A673 (cell line): ENCODE results near the gene LRRN2. TPM values are rescaled to one million over a fixed set of nuclear protein-coding genes. Genes with fewer than 3 reads are reported as not detected.

ENCODE experiments used
- BruUV-seq: library from RNA; stranded (reverse); fragments of 400-500 nt; replicated peaks from 2 replicates; lab custom pipeline; 2021; lab: Mats Ljungman, UMichigan
- CTCF ChIA-PET: fragments of 300-600 bp; sonication (Branson Sonifier 250); formaldehyde crosslinking; loops from one replicate; lab custom pipeline; 2022; ENCODE audit warnings: antibody characterized with exemption; lab: Charles Lee
- POLR2A ChIA-PET: fragments of 300-600 bp; sonication (Branson Sonifier 250); formaldehyde crosslinking; loops from one replicate; lab custom pipeline; 2022; ENCODE audit warnings: antibody characterized with exemption; ENCODE audit not compliant: low non-redundant PET; lab: Charles Lee
- DNase-seq: peaks from one replicate; pipeline ENCODE4 v3.0.0-alpha.2; 2015; ENCODE audit warnings: low spot score
- H3K27ac ChIP-seq: fragments of 200-600 bp; sonication (generic); 2 replicates; pipeline ENCODE4 v1.5.1; 2016; ENCODE audit warnings: mixed run types, low read depth, mild to moderate bottlenecking, mixed read lengths, antibody characterized with exemption, low read length; ENCODE audit not compliant: poor library complexity, severe bottlenecking
- H3K27me3 ChIP-seq: fragments of 200-600 bp; sonication (generic); replicated peaks from 2 replicates; pipeline ENCODE4 v1.6.1; 2017; ENCODE audit warnings: mixed run types, low read depth, mild to moderate bottlenecking, mixed read lengths, antibody characterized with exemption, low read length; ENCODE audit not compliant: insufficient read depth, poor library complexity
- H3K36me3 ChIP-seq: fragments of 200-600 bp; sonication (generic); 2 replicates; pipeline ENCODE4 v1.6.1; 2016; ENCODE audit warnings: mixed run types, mild to moderate bottlenecking, mixed read lengths, antibody characterized with exemption, low read length; ENCODE audit not compliant: insufficient read depth, poor library complexity, severe bottlenecking
- H3K4me1 ChIP-seq: fragments of 200-600 bp; sonication (generic); 2 replicates; pipeline ENCODE4 v1.6.1; 2017; ENCODE audit warnings: mixed run types, mild to moderate bottlenecking, mixed read lengths, antibody characterized with exemption, low read length; ENCODE audit not compliant: insufficient read depth, poor library complexity, severe bottlenecking
- H3K4me3 ChIP-seq: fragments of 200-600 bp; sonication (generic); 2 replicates; pipeline ENCODE4 v1.5.1; 2016; ENCODE audit warnings: low read depth, mixed run types, mild to moderate bottlenecking, mixed read lengths, low read length; ENCODE audit not compliant: poor library complexity, severe bottlenecking
- H3K9me3 ChIP-seq: fragments of 200-600 bp; sonication (generic); 2 replicates; pipeline ENCODE4 v1.6.1; 2016; ENCODE audit warnings: mixed run types, low read depth, mild to moderate bottlenecking, mixed read lengths, antibody characterized with exemption, low read length; ENCODE audit not compliant: poor library complexity, severe bottlenecking
- CTCF ChIP-seq: fragments of 300-800, 200-600 bp; sonication (generic); conservative IDR thresholded peaks from 2 replicates; pipeline ENCODE4 v1.5.1; 2017; ENCODE audit warnings: low read depth, mild to moderate bottlenecking, antibody characterized with exemption, low read length, moderate library complexity, mixed read lengths
- EZH2 ChIP-seq: fragments of 200-600 bp; sonication (generic); IDR thresholded peaks from 2 replicates; pipeline ENCODE4 v1.6.1; 2017; ENCODE audit warnings: borderline replicate concordance, low read depth, mild to moderate bottlenecking, mixed read lengths, antibody characterized with exemption, low read length; ENCODE audit not compliant: poor library complexity, severe bottlenecking
- intact Hi-C: fragments of 100-400 bp; cut with micrococcal nuclease; formaldehyde crosslinking; loops from one replicate; pipeline ENCODE4 v1.10.0; 2022; ENCODE audit not compliant: unreplicated experiment
- total RNA-seq: library from RNA; stranded (reverse); gene quantifications from 2 replicates; pipeline ENCODE4 v1.2.3, GENCODE V29; 2021

The LRRN2 gene
- total RNA-seq, 1 experiment from 2014 or later = not detected

GRCh38 chr1:204730826-204731459 lies 45.4 kb upstream of the LRRN2 start:
- TF ChIP-seq EZH2 (no peak), CTCF (no peak)
- intact Hi-C loops = no loop called here
- Histone ChIP-seq H3K4me3 (no peak overlapping the region), H3K27me3 (no peaks in the 10 kb centered on the region), H3K36me3 (no peaks in the 10 kb centered on the region), H3K9me3 (no peaks in the 10 kb centered on the region), H3K27ac (no peak overlapping the region), H3K4me1 (no peaks in the 10 kb centered on the region)
- POLR2A ChIA-PET = no interaction called here
- CTCF ChIA-PET = interaction anchor here (0.6 kb wide), 1 partner anchor 742 kb away, joined by 4 read pairs; no protein-coding TSS in a partner anchor
- BruUV-seq = no TSS peak
- no peak for DNase-seq

- Histone ChIP-seq H3K27ac (no peak overlapping the region), H3K9me3 (no peaks in the 10 kb centered on the region), H3K27me3 (no peaks in the 10 kb centered on the region), H3K4me3 (no peak overlapping the region), H3K4me1 (no peaks in the 10 kb centered on the region), H3K36me3 (no peaks in the 10 kb centered on the region)
- TF ChIP-seq CTCF (no peak), EZH2 (no peak)
- no peak for DNase-seq
- POLR2A ChIA-PET = no interaction called here
- intact Hi-C loops = no loop called here
- CTCF ChIA-PET = no interaction called here
- no TSS peak for BruUV-seq
Measured at GRCh38 chr1:204729516-204729915, 44.0 kb upstream of the LRRN2 start.

GRCh38 chr1:204728456-204728855 lies 42.9 kb upstream of the LRRN2 start:
- Histone ChIP-seq H3K9me3 (no peaks in the 10 kb centered on the region), H3K36me3 (no peaks in the 10 kb centered on the region), H3K4me1 (no peaks in the 10 kb centered on the region), H3K4me3 (no peak overlapping the region), H3K27me3 (no peaks in the 10 kb centered on the region), H3K27ac (no peak overlapping the region)
- POLR2A ChIA-PET = no interaction called here
- intact Hi-C loops = no loop called here
- no peak for DNase-seq
- TF ChIP-seq EZH2 (no peak), CTCF (no peak)
- no TSS peak for BruUV-seq
- CTCF ChIA-PET = no interaction called here
